Endothelial cell of umbilical vein (primary cell): ENCODE measurements around the gene RAC2.

Source experiments
- MYC ChIP-seq: IDR thresholded peaks from one replicate; pipeline ENCODE4 v1.6.1; 2011; ENCODE audit warnings: mild to moderate bottlenecking, low read depth, low read length
- POLR2A ChIP-seq: IDR thresholded peaks from 2 replicates; pipeline ENCODE4 v1.6.1; 2012; ENCODE audit warnings: low read depth, mild to moderate bottlenecking, control low read depth, low read length

- TF ChIP-seq MYC (no peak), POLR2A (no peak)
Measured at GRCh38 chr22:37193629-37194191, 50.4 kb downstream of the RAC2 start.
